SKM-1 (cell line): ENCODE results near the gene TNF.
A peak's percentile ranks its signal among the peaks of the same experiment; 100 is the strongest.

Source experiments
- DNase-seq: peaks from one replicate; lab custom pipeline; 2025; ENCODE audit not compliant: unreplicated experiment; lab: John Stamatoyannopoulos, UW

TNF gene

DNA sequence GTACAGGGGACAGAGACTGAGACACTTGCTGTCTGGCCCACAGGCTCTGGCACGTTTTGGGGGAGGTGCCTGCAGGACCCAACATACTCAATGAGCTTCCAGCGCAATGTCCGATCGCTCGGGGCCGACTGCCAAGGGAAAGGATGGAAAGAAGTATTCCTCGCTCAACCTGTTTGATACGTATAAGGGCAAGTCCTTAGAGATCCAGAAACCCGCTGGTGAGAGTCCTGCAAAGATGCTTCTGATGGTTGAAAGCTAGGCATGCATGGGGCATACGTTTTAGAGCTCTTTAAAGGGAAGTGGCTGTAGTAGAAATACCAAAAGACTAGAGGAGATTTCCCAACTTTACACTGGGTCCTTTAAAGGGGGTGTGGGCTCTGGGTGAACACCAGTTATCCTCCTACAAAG, 47.3 kb downstream of the TNF start:
- peak; percentile 43 for DNase-seq

DNA sequence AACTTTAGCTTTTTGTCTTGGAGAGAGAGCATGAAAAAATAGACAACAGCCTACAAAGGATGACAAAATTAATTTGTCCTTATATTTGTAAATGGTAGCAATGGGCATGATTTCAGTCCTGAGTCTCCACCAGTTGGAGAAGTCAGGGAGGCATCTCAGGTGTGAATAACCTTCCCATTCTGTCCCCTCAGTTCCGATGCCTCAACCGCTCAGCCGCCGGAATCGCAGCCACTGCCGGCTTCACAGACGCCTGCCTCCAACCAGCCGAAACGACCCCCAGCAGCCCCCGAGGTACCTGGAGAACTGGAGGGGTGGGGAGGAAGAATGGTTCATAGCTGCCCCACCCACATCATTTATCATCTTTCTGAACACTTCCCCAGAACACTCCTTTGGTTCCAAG, 48.7 kb downstream of the TNF start:
- DNase-seq: no peak

GRCh38 chr6:31626952-31627351, 51.6 kb downstream of the TNF start:
- no peak for DNase-seq

DNA sequence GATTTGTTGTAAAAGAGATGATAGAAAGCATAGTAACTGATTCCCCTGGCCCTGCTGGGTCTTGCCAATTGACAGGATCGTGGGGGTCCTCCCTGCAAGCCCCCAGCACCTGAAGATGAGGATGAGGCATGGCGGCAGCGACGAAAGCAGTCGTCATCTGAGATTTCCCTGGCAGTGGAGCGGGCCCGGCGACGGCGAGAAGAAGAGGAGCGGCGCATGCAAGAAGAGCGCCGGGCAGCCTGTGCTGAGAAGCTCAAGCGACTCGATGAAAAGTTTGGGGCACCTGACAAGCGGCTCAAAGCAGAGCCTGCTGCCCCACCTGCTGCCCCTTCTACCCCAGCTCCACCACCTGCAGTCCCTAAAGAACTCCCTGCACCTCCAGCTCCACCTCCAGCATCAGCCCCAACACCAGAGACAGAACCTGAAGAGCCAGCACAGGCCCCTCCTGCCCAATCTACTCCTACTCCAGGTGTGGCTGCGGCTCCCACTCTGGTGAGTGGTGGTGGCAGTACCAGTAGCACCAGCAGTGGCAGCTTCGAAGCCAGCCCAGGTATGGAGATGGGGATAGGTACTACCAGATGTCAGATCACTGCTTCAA, 52.4 kb downstream of the TNF start:
- no peak for DNase-seq
